Muscle of arm (tissue), 12 donors: ENCODE results near the gene EIF3D. TPM values are rescaled to one million over a fixed set of nuclear protein-coding genes. Genes with fewer than 3 reads are reported as not detected.
"Not testable (repeated sequence)": the region's sequence is repeated elsewhere in the genome, so short reads cannot be mapped to it uniquely, and the experiment has no call there.

Source experiments
- DNase-seq: peaks from one replicate; pipeline ENCODE4 v3.0.0-alpha.2; 2013
- polyA plus RNA-seq, 12 donors: library from polyadenylated mRNA; unstranded; fragments of 120-200 nt; gene quantifications; one replicate each; pipeline ENCODE4 v1.2.1, GENCODE V29; 2013; ENCODE audit not compliant: insufficient read length in 12 of 12

The EIF3D gene
- polyA plus RNA-seq, 12 donors, result 142 to 190 (median 183) TPM; not detected in 1

DNA sequence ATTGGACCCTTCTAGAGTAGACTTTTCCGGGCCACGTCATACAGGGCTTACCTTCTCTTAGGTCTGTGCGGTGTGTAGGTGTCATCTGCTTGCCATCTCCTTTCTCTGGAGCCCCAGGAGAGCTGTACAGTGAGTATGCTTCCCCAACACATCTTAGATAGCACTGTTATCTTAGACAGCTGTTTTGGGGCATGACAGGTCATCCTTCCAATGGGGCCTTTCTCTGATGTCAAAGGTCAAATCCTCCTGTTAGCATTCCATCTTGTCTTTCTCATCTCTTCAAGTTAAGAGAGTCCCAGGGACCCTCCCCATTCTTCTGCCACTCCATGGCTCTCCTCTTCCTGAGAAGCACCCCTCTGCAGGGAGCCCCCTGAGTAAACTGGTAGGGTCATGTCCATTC, 31.0 kb upstream of the EIF3D start:
- DNase-seq, result no peak

DNA sequence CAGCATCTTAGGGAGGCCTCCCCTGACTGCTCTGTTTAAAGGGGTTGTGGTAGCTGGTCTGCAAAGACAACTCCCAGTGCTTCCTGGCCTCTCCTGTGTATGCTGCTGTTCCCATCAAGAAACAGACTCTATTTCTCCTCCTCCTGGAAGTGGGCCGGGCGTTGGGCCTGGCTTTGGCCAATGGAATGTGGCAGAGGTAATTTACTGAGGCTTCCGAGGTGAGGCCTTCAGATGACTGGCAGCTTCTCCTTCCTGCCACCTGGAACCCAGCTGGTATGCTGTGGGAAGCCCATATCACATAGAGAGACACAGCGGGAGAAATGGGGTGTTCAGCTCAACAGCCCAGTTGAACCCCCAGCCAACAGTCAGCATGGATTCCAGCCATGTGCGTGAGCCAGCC, 25.1 kb upstream of the EIF3D start:
- no peak for DNase-seq

DNA sequence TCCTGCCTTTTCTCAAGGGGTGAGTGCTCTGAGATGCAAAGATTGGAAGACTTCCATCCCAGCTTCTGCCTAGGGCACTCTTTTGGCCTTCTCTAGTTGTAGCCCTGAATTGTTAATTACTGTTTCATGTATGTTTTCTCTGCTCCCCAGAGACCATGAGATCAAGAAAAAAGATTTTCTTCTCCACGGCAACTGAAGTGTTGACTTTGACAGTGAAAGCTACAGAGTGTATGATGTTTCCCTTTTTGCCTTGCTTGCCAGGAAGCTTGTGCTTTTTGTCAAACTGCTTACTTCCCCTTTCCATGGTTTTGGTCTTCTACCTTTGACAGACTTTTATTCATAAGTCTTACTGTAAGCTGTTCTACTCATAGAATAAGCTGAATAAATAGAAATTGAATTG, 23.3 kb upstream of the EIF3D start:
- no peak for DNase-seq

GRCh38 chr22:36550701-36551495, 21.9 kb upstream of the EIF3D start:
- DNase-seq, result no peak

DNA sequence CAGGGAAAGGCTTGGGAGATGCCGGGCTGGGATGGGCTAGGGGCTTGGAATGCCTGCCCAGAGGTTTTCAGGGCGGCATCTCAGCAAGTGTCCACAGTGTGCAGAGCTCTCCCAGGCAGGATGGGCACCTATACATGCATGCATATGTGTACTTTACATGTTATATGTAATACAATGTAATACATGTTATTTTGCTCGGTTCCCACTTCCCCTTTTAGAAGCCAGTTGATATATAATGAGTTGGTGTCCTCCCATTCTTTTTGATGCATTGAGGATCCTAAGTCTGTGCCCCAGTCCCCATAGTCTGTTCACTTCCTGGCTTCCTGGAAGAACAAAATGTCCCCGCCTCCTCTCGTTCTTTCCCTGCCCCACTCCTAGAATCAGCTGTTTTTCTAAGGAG, 20.1 kb upstream of the EIF3D start:
- no peak for DNase-seq

- DNase-seq, result no peak
These were observed 19.6 kb upstream of the EIF3D start for GRCh38 chr22:36548606-36549005.

GRCh38 chr22:36546932-36547331, 18.0 kb upstream of the EIF3D start:
- DNase-seq, result no peak

- peak; percentile 49 for DNase-seq
These were observed 17.3 kb upstream of the EIF3D start for GRCh38 chr22:36546092-36546804.

DNA sequence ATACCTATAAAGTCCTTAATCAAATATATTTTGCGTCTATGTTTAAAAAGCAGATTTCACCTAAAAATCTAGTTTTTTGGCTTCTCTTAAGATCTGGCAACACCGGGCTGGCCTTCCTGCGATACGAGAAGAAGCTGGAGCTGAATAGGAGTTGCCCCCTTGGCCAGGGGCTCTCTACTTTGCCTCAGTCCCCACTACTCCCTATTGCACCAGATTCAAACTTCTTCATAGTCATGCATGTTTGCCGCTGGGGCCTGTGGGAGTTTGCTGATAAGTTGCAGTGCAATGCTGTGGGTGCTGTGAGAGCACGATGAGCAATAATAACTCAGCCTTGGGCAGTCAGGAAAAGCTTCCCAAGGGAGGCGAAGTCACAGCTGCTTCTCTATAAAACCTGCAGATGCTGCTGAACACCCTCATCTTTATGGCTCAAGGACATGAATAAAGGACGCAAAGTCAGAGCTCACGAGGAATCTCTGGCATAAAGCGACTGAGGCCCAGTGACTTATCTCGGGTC, 15.2 kb upstream of the EIF3D start:
- no peak for DNase-seq

DNA sequence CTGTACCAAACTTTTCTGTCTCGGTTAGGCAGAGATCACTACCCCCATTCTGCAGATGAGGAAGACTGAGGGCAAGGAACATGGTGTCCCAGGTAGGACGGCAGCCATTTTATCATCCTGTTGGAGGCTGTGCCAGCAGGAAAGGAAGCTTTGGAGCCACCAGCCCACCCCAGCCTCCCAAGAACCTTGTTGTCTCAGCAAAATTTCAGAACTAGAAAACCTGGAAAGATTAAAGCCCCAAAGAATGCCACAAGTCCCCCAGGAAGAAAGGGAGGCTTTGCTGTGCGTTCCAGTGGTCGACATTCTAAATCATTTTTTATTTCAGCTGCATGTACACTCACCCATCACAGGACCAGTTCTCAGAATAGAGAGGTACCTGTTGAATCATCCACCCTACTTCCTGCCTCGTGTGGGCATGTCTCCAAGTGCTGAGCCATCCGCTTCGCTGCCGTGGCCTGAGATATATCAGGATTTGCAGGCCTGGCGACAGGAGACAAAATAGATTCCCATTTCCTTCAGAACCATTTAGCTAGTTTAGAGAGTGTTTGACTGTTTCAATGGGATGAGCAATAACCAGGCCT, 13.0 kb upstream of the EIF3D start:
- no peak for DNase-seq

GRCh38 chr22:36540867-36541642, 12.1 kb upstream of the EIF3D start:
- DNase-seq, result no peak

GRCh38 chr22:36538529-36538928, 9.6 kb upstream of the EIF3D start:
- DNase-seq, result no peak

DNA sequence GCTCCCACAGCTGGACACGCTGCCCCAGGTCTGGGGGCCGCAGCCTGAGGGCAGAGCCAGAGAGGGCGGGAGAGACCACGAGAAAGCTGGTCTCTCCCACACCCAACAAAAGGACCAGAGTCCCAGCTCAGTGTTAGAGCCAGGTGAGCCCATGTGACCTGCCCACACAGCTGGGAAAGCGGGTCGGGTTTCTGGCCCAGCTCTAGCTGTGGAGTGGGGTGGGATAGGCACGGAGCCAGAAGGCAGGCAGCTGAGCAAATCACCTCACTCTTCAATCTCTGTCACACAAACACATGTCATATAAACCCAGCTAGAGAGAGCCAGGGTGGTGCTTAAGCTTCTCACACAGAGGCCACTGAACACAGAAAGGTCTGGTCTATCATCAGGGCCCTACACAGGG, 7.8 kb upstream of the EIF3D start:
- DNase-seq, result no peak

GRCh38 chr22:36533320-36533719, 4.4 kb upstream of the EIF3D start:
- not testable (repeated sequence) for DNase-seq

DNA sequence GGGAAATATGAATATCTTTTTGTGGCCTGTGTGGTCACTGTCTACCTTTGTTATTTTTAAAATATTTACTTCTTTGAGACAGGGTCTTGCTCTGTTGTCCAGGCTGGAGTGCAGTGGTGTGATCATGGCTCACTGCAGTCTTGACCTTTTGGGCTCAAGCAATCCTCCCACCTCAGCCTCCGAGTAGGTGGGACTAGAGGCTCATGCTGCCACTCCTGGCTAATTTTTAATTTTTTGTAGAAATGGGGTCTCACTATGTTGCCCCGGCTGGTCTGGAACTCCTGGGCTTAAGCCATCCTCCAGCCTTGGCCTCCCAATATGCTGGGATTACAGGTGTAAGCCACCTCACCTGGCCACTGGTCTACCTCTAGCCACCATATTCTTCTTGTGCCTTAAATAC, 3.5 kb upstream of the EIF3D start:
- DNase-seq, result no peak

DNA sequence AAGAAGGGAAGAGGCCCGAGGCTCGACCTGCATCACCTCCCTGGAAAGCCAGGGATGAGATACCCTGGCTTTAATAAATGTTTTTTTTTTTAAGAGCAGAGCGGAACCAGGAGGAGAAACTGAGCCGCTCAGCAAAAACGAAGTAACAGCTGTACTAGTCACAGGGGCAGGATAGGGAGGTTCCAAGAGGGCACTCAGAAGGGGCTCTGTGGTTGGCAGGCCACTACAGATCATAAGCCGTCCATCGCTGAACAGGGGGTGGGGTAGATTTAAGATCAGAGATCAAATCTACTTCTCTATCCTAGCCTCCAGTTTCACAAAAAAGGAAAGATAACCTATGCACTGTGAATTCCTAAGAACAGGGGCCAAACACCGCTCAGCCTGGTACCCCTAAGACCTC, 625 bp downstream of the EIF3D start:
- DNase-seq, result no peak

- no peak for DNase-seq
These were observed 6.3 kb downstream of the EIF3D start for GRCh38 chr22:36522662-36523061.

GRCh38 chr22:36520423-36520822, 8.5 kb downstream of the EIF3D start:
- no peak for DNase-seq

- DNase-seq, result not testable (repeated sequence)
These were observed 9.1 kb downstream of the EIF3D start for GRCh38 chr22:36519906-36520305.

DNA sequence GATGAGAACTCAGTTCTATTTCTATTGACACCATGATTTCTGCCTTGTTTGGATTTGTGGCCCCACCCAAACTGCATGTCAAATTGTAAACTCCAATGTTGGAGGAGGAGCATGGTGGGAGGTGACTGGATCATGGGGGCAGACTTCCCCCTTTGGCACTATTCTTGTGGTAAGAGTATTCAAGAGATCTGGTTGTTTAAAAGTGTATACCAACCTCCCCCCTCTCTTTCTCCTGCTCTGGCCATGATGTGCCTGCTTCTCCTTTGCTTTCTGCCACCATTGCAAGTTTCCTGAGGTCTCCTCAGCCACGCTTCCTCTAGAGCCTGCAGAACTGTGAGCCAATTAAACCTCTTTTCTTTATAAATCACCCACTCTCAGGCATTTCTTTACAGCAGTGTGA, 14.2 kb downstream of the EIF3D start:
- DNase-seq, result no peak

DNA sequence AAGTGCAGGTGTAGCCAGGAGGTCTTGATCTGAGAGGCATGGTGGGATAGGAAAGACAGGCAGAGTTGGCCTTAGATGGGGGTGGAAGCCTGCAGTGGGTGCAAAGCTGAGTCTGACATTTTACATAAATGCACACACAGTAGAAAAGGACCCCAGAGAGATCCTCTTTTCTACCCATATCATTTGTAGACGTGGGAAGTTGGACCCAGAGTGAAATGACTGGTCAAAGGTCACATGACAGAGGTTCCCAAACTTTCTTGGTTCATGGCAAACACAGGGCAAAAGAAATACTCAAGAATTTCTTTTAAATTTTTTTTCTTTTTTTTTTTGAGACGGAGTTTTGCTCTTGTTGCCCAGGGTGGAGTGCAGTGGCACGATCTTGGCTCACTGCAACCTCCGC, 16.0 kb downstream of the EIF3D start:
- DNase-seq, result no peak

- no peak for DNase-seq
These were observed 16.6 kb downstream of the EIF3D start for GRCh38 chr22:36512333-36512732.
